ENCODE results near the gene TRIM37.

DNA sequence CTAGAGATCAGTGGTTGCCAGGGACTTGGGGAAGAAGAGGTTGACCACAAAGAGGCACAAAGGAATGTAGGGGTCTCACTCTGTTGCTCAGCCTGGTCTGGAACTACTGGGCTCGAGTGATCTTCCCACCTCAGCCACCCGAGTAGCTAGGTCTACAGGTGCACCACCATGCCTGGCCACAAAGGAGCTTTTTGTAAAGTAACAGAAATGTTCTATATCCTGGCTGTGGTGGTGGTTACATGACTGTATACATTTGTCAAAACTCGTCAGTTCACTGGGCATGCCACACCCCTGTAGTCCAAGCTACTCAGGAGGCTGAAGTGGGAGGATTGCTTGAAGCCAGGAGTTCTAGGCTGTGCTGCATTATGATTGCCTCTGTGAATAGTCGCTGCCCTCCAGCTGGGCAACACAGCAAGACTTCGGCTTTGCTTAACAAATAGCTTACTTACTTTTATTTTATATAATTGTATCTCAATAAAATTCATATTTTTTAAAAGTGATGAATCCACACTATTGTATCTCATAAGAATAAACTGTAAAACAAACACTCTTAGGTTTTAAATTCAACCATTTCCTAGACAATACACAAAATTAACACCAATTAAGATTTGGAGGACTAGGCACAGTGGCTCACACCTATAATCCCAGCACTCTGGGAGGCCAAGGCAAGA, 43.3 kb upstream of the TRIM37 start:
- TF ChIP-seq TAF1 (IDR thresholded peaks at IDR 0.05; ENCODE audit: borderline replicate concordance, insufficient read depth, low read length) (no peak), POLR2AphosphoS5 (IDR thresholded peaks at IDR 0.05; ENCODE audit: low read depth, low read length) (no peak)
